Measurements from ENCODE around the gene OR9A2. TPM values are rescaled to one million over a fixed set of nuclear protein-coding genes. Genes with fewer than 3 reads are reported as not detected.

Gene OR9A2
- total RNA-seq, 2 experiments from 2014 or later = not detected

DNA sequence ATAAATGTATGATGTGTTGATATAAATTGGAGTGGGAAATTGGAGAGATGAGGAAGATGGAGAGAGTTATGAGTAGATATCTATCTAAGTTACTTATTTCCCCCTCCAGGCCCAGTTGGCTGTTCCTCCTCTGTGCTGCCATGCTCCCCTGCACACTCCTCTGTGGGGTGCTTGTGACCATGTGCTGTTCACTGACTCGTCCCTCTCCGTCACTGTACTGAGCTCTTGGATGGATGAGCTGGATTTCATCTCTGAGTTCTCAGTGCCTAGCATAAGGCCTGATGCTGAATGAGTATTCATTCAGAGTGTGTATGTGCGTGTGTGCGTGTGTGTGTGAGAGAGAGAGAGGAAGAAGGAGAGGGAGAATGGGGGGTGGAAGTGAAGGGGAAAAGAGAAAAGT, 14.5 kb downstream of the OR9A2 start:
- CTCF ChIA-PET = interaction anchor here (1.0 to 12.1 kb wide), 2 partner anchors 132 to 206 kb away, joined by 4 to 276 read pairs; partner anchors contain the start of gene TAS2R40
- DNase-seq (no peak), ATAC-seq (no peak)
- peaks cover 3% of the 10 kb centered on the region for H3K4me1 Mint-ChIP-seq
- H3K27me3 Mint-ChIP-seq = peaks cover 33% of the 10 kb centered on the region
- no peaks in the 10 kb centered on the region for H3K9me3 Mint-ChIP-seq (ENCODE audit: low read depth)
- H3K4me3 Mint-ChIP-seq = no peak overlapping the region
- H3K36me3 Mint-ChIP-seq = no peaks in the 10 kb centered on the region
- no peak overlapping the region for H3K27ac Mint-ChIP-seq

DNA sequence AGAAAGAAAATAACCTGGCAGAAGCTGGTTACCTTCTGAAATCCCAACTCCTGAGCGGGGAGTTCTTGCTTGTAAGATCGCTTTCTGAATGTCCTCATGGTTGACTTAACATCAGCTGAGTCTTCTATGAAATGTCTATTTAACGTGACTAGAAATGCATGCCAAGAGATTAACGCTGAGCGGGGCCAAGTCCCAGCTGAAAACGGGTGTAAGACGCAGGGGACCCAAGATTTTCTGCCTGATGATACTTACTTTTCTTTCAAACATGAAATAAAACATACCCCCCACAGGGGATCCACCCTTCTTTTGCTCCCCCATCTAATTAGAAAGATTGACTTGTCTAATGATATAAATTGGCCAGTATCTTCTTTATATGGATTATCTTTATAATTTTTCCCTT, 14.9 kb downstream of the OR9A2 start:
- ATAC-seq (no peak), DNase-seq (no peak)
- Mint-ChIP-seq H3K9me3 (ENCODE audit: low read depth) (no peaks in the 10 kb centered on the region), H3K27ac (no peak overlapping the region), H3K4me3 (no peak overlapping the region), H3K4me1 (peaks cover 3% of the 10 kb centered on the region), H3K27me3 (peaks cover 32% of the 10 kb centered on the region), H3K36me3 (no peaks in the 10 kb centered on the region)
- CTCF ChIA-PET = interaction anchor here (1.0 to 12.1 kb wide), 2 partner anchors 132 to 206 kb away, joined by 4 to 276 read pairs; partner anchors contain the start of gene TAS2R40

DNA sequence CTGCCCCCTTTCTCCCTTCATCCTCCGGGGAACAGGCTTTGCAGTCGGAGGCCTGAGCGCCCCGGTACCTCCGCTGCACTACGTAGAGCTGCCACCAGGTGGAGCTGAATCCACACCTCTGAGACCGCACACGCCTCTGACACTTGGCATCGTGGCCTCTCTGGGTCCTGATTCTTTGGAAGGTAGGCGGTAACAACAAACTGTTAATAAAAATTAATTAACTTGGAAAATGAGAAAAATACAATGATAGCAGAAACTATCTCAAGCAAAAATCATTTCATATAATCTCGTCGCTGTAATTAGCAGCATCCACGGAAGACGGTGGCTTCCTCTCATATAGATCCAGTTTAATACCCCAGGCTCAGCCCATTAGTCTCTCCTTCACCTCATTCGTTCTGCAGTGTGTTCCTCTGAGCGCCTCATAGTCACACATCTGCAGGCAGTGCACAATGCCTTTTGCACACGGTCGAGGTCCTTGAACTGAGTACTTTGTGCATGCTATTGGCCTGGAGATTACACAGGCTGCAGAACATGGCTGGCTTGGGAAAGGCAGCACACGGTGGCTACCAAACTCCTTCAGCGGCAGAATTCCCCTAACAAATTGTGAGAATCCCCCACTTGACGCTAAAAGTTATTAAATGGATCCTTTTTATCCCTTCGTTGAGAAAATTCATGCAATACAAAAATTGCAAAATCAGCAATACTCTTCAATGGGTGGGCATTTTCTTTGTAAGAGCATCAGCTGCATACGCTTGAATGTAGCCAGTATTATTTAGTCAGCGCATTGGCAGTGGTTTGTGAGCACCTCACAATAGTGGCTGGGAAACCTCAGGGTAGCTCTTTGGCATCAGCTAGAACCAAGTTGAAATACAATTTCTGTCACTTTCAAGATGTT, 18.7 kb downstream of the OR9A2 start:
- Mint-ChIP-seq H3K36me3 (peaks cover 1% of the 10 kb centered on the region), H3K4me3 (no peak overlapping the region), H3K9me3 (ENCODE audit: low read depth) (no peaks in the 10 kb centered on the region), H3K4me1 (peaks cover 6% of the 10 kb centered on the region), H3K27ac (no peak overlapping the region), H3K27me3 (peaks cover 20% of the 10 kb centered on the region)
- peak; percentile 86 for ATAC-seq
- DNase-seq = peak; percentile 83
- CTCF ChIA-PET = interaction anchor here (0.9 to 12.1 kb wide), 16 partner anchors 8 to 398 kb away, joined by 3 to 276 read pairs (median 3); partner anchors contain the start of gene TAS2R40

DNA sequence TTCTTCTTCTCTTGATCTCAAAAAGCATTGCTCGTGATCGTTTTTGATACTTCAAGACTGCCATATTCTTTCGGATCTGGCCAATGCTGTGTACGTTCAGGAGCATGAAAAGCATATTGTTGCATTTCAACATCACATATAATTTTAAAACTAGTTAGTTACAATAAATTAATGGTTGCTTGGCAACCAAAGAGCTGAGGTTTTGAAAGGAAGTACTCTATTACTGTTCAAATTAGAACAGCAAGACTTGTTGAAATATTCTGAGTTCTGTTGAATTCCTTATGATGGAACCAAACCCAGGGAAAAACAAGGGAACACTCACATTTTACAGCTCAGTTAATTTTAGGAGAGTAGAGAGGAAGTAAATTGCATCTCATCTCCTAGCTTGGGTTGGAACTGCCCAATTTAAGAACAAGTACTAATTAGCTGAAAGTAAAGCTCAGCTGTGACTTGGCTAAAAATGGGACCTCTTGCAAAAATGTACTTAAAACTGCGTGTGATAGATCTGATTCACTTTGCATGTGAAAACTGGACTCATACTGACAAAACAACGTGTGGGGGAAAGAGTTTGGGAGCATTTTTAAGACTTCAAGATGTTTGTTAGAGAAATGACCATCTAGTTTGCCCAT, 21.2 kb downstream of the OR9A2 start:
- Mint-ChIP-seq H3K4me3 (no peak overlapping the region), H3K27ac (no peak overlapping the region), H3K9me3 (ENCODE audit: low read depth) (no peaks in the 10 kb centered on the region), H3K4me1 (peaks cover 11% of the 10 kb centered on the region), H3K36me3 (peaks cover 1% of the 10 kb centered on the region), H3K27me3 (peaks cover 20% of the 10 kb centered on the region)
- DNase-seq (no peak), ATAC-seq (no peak)
- CTCF ChIA-PET = interaction anchor here (0.8 to 12.1 kb wide), 10 partner anchors 8 to 1029 kb away, joined by 3 to 276 read pairs (median 4); partner anchors contain the start of genes EPHB6 and TAS2R40

DNA sequence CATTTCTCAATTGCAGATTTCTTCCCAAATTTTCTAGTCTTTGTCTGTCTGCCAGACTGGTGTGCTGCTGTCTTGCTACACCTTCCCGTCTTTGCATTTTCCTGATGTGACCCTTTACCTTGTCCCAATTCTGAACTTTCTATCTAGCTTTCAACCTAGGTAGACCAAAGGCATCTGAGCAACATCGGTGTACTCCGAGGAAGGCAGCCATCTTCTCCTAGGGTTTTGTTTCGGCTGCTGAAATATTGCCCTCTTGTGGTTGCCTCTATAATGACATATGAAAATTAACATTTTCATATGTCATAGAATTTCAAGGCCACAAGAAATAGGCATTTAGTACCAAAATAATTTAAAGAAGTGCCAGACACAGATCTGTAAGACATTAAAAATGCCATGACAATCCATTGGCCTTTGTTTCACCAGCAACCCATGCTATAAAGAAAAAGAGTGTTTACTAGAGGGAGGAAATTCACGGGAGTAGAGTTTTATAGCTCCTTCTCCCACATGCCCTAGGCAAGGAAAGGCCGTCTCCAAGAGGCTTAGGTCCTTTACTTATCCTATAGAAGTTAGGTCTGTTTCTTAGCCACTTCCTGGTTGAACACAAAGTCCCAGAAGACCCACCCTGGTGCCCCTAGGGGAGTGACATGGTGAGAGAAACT, 23.4 kb downstream of the OR9A2 start:
- Mint-ChIP-seq H3K9me3 (ENCODE audit: low read depth) (no peaks in the 10 kb centered on the region), H3K36me3 (peaks cover 1% of the 10 kb centered on the region), H3K4me1 (peaks cover 11% of the 10 kb centered on the region), H3K27ac (peak overlapping the region; percentile 38), H3K4me3 (peak overlapping the region; percentile 65), H3K27me3 (peaks cover 18% of the 10 kb centered on the region)
- DNase-seq = no peak
- peak; percentile 77 for ATAC-seq
- CTCF ChIA-PET = interaction anchor here (0.7 to 12.1 kb wide), 29 partner anchors 9 to 704 kb away, joined by 3 to 276 read pairs (median 4); partner anchors contain the start of genes EPHB6 and TAS2R40

DNA sequence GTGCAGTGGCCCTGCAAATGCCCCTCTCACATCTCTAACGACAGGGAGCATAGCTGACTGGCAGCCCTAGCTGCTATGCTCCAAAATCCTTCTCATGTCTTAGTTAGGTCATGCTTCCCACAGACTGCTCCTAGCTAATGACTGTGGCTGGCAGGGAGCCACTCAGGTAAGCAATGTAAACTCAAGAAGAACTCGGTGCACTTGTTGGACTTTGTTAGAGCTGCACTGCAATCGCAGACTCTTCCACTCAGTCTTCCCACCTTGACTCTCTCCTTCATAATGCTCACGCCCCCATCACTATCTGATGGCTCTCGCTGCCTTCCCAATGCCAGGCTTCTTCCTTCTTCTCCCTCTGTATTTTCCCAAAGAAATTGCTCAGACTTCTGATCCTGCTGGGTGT, 24.0 kb downstream of the OR9A2 start:
- peaks cover 10% of the 10 kb centered on the region for H3K4me1 Mint-ChIP-seq
- H3K36me3 Mint-ChIP-seq = peaks cover 1% of the 10 kb centered on the region
- no peaks in the 10 kb centered on the region for H3K9me3 Mint-ChIP-seq (ENCODE audit: low read depth)
- no peak overlapping the region for H3K27ac Mint-ChIP-seq
- H3K27me3 Mint-ChIP-seq = peaks cover 16% of the 10 kb centered on the region
- CTCF ChIA-PET = interaction anchor here (0.8 to 12.1 kb wide), 28 partner anchors 8 to 703 kb away, joined by 3 to 276 read pairs (median 4); partner anchors contain the start of genes EPHB6 and TAS2R40
- DNase-seq (no peak), ATAC-seq (no peak)
- no peak overlapping the region for H3K4me3 Mint-ChIP-seq

DNA sequence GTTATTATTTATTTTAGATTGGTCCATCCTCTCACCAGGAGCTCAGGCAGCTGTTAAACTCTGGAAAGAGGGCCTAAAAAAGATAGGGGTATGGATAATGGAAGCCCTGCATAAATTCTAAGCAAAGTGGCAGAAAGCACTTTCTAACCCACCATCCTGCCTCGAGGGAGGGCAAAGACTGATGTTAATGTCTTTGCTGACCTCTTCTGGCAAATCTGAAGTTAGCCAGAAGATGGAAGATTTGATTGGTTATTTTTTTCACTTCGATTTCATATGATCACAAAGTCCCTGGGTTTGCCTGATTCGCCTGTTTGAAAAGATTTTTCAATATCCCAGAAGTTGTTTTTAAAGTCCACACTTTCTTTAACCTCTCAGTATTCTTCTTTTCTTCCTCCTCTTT, 24.8 kb downstream of the OR9A2 start:
- peaks cover 14% of the 10 kb centered on the region for H3K27me3 Mint-ChIP-seq
- no peaks in the 10 kb centered on the region for H3K9me3 Mint-ChIP-seq (ENCODE audit: low read depth)
- DNase-seq = no peak
- CTCF ChIA-PET = interaction anchor here (0.8 to 12.1 kb wide), 14 partner anchors 10 to 467 kb away, joined by 3 to 276 read pairs (median 7); partner anchors contain the start of genes EPHB6 and TAS2R40
- H3K27ac Mint-ChIP-seq = no peak overlapping the region
- H3K4me3 Mint-ChIP-seq = no peak overlapping the region
- no peak for ATAC-seq
- peaks cover 8% of the 10 kb centered on the region for H3K4me1 Mint-ChIP-seq
- H3K36me3 Mint-ChIP-seq = peaks cover 1% of the 10 kb centered on the region

DNA sequence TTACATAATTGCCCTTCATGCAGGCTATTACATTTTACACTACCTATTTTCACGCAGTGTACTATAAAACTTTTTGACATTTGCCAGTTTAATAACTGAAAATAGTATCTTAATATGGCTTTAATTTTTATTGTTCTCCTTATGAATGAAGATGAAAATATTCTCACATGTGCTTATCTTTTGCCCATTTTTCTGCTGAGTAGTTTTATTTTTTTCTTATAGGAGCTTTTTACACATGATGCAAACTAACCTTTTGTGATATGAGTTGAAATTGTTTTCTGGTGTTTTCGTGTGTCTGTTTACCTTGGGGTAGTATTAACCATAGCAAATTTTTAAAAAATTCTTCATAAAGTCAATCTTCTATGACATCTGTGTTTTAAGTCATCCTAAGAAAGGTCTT, 26.3 kb downstream of the OR9A2 start:
- Mint-ChIP-seq H3K4me1 (peaks cover 8% of the 10 kb centered on the region), H3K27ac (no peak overlapping the region), H3K4me3 (no peak overlapping the region), H3K27me3 (peaks cover 5% of the 10 kb centered on the region), H3K9me3 (ENCODE audit: low read depth) (no peaks in the 10 kb centered on the region), H3K36me3 (peaks cover 1% of the 10 kb centered on the region)
- DNase-seq = no peak
- CTCF ChIA-PET = interaction anchor here (1.1 to 12.1 kb wide), 4 partner anchors 122 to 1025 kb away, joined by 3 to 276 read pairs (median 13); partner anchors contain the start of genes EPHB6 and TAS2R40
- no peak for ATAC-seq

DNA sequence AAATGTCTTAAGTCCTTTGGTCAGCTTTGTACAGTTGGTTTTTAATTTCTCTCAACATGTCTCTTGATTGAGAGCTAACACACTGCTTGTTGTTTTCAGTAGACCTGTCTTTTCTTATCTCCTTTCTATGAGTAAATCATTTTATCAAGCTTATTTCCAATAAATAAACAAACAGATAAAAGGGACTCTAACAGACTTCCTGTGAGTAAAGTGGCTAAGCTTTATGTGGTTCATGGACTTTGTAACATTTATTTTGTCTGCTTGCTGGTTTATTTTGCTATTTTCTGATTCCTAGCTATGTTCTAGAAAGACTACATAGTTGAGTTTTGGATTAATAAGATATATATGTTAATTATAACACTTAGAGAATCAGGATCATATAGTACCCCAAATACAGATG, 27.1 kb downstream of the OR9A2 start:
- DNase-seq (no peak), ATAC-seq (no peak)
- Mint-ChIP-seq H3K4me1 (peaks cover 8% of the 10 kb centered on the region), H3K9me3 (ENCODE audit: low read depth) (no peaks in the 10 kb centered on the region), H3K27ac (no peak overlapping the region), H3K4me3 (no peak overlapping the region), H3K27me3 (peaks cover 2% of the 10 kb centered on the region), H3K36me3 (peaks cover 1% of the 10 kb centered on the region)
- CTCF ChIA-PET = interaction anchor here (0.9 to 2.0 kb wide), 3 partner anchors 8 to 215 kb away, joined by 3 to 9 read pairs (median 7); no protein-coding TSS in a partner anchor

DNA sequence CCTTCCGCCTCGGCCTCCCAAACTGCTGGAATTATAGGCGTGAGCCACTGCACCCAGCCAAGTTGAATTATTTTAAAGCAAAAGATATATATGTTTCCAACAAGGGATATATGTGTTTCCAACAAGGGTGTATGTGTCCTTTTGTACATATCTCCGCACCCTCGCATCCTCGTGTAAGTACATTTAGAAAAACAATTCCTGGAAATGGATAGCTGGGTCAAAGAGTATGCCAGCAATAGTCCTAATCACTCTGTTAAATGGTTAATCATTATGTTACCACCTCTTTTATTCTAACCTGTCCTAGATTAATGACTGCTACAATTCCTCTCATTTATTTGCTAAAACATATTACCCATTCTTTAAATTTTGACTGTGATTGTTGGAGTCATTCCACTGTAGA, 28.0 kb downstream of the OR9A2 start:
- peaks cover 2% of the 10 kb centered on the region for H3K27me3 Mint-ChIP-seq
- no peak overlapping the region for H3K27ac Mint-ChIP-seq
- no peaks in the 10 kb centered on the region for H3K9me3 Mint-ChIP-seq (ENCODE audit: low read depth)
- DNase-seq (no peak), ATAC-seq (no peak)
- CTCF ChIA-PET = interaction anchor here (0.8 to 2.0 kb wide), 3 partner anchors 10 to 216 kb away, joined by 3 to 9 read pairs (median 7); no protein-coding TSS in a partner anchor
- peaks cover 1% of the 10 kb centered on the region for H3K36me3 Mint-ChIP-seq
- H3K4me3 Mint-ChIP-seq = no peak overlapping the region
- peaks cover 8% of the 10 kb centered on the region for H3K4me1 Mint-ChIP-seq

DNA sequence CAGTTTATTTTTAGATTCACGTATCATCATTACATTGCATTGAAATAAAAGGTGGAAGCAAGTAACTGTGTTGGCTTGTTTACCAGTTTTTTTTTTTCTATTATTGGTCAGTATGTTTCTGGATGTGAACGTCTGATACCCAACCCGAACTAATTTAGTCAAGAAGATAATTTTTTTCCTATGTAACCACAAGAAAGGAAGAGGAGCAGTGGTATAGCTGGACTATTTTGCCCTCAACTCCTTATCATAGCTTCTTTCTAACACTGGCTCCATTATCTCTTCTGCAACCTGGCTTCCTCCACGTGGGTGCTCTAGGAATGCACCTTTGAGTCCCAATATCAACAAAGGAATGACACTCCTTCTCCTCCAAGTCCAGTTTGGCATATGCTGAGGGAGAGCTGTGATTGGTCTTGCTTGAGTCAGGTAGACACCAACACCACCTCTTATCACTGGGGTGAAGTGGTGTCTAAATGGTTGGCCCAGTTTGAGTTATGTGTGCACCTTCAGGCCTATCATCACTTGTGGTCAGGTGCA, 29.4 kb downstream of the OR9A2 start:
- H3K27me3 Mint-ChIP-seq = peaks cover 4% of the 10 kb centered on the region
- no peaks in the 10 kb centered on the region for H3K9me3 Mint-ChIP-seq (ENCODE audit: low read depth)
- DNase-seq = no peak
- CTCF ChIA-PET = interaction anchor here (1.5 kb wide), 1 partner anchor 218 kb away, joined by 3 read pairs; no protein-coding TSS in a partner anchor
- no peaks in the 10 kb centered on the region for H3K4me1 Mint-ChIP-seq
- no peak overlapping the region for H3K27ac Mint-ChIP-seq
- no peak overlapping the region for H3K4me3 Mint-ChIP-seq
- no peak for ATAC-seq
- no peaks in the 10 kb centered on the region for H3K36me3 Mint-ChIP-seq

DNA sequence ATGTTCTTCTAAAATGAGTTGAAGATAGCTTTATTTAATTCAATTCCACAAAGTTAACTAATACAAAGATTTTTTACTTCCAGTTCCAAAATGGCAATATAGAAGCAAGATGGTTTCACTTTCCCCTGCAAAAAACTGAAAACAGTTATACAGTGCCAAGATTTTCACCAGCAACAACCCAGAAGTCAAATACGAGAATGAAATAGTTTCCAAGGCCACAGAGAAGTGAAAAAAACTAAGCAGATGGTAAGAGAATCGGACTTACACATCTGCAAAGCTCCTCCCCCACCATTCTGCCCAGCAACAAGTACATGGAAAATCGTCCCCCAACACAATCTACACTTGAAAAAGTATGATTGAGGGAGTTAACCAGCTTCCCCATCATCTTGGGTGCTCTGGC, 34.5 kb downstream of the OR9A2 start:
- CTCF ChIA-PET = interaction anchor here (1.6 to 2.1 kb wide), 2 partner anchors 11 to 223 kb away, joined by 6 to 10 read pairs; no protein-coding TSS in a partner anchor
- H3K27ac Mint-ChIP-seq = no peak overlapping the region
- ATAC-seq = no peak
- H3K36me3 Mint-ChIP-seq = no peaks in the 10 kb centered on the region
- no peak for DNase-seq
- no peak overlapping the region for H3K4me3 Mint-ChIP-seq
- H3K4me1 Mint-ChIP-seq = no peaks in the 10 kb centered on the region
- no peaks in the 10 kb centered on the region for H3K9me3 Mint-ChIP-seq (ENCODE audit: low read depth)
- peaks cover 13% of the 10 kb centered on the region for H3K27me3 Mint-ChIP-seq
